K562 (cell line): ENCODE results near the gene SNAI1. TPM values are rescaled to one million over a fixed set of nuclear protein-coding genes. Genes with fewer than 3 reads are reported as not detected.

Source experiments
- ATAC-seq: fragments of 200-7000 bp; cut with Tn5 transposase; 3 replicates; pipeline ENCODE4 v1.9.1; 2020; ENCODE audit warnings: moderate library complexity
- BruUV-seq: library from RNA; stranded (reverse); fragments of 400-500 nt; replicated peaks from 2 replicates; lab custom pipeline; 2021; lab: Mats Ljungman, UMichigan
- CTCF ChIA-PET: fragments of 300-600 bp; formaldehyde crosslinking; extraction: SDS; loops from one replicate; lab custom pipeline; 2021; ENCODE audit warnings: low intra/inter-chr PET ratio; lab: Yijun Ruan, JAX
- POLR2A ChIA-PET: fragments of 300-600, 350-650 bp; sonication (Branson Sonifier 250); formaldehyde crosslinking; extraction: SDS; loops from one replicate; lab custom pipeline; 2021; ENCODE audit warnings: antibody characterized with exemption, inconsistent platforms; lab: Yijun Ruan, JAX
- DNase-seq, 4 experiments: peaks; one replicate each; pipeline versions ENCODE4 v3.0.0 to v3.0.0-alpha.2; 2011 to 2018; ENCODE audit warnings: low spot score in 3 of 4, mixed read lengths in 3 of 4; ENCODE audit errors: extremely low read depth in 1 of 4
- FAIRE-seq: peaks from 2 replicates; lab custom pipeline; 2011; peaks lifted over from hg19 to GRCh38; lab: Jason Lieb, UNC
- H2AFZ ChIP-seq: 2 replicates; pipeline ENCODE4 v1.6.0; 2011; ENCODE audit warnings: low read depth, low read length, control low read depth, inconsistent platforms
- H3K27ac ChIP-seq: fragments of 200-600 bp; 3 replicates; pipeline ENCODE4 v1.8.0; 2011; ENCODE audit warnings: low read depth, mild to moderate bottlenecking, control low read depth, inconsistent platforms, low read length, moderate library complexity, mixed read lengths; ENCODE audit errors: extremely low read depth
- H3K27me3 ChIP-seq, 2 experiments: fragments of 300-600 bp in 1 of 2; 2 replicates in 1 of 2; 3 replicates in 1 of 2; pipeline versions ENCODE4 v1.6.0 to v1.8.0; 2011; ENCODE audit warnings: inconsistent platforms in 2 of 2, low read length in 2 of 2, mild to moderate bottlenecking in 1 of 2, mixed read lengths in 1 of 2, moderate library complexity in 1 of 2; ENCODE audit not compliant: control insufficient read depth in 2 of 2, insufficient read depth in 2 of 2
- H3K36me3 ChIP-seq: fragments of 300-600 bp; 3 replicates; pipeline ENCODE4 v1.8.0; 2011; ENCODE audit warnings: mild to moderate bottlenecking, low read length, inconsistent platforms; ENCODE audit not compliant: control insufficient read depth, insufficient read depth
- H3K4me1 ChIP-seq, 2 experiments: fragments of 200-600 bp in 1 of 2; replicated peaks in 1 of 2; 2 replicates in 1 of 2; 3 replicates in 1 of 2; pipeline versions ENCODE4 v1.5.1 to v1.8.0; 2011; ENCODE audit warnings: inconsistent platforms in 2 of 2, low read length in 2 of 2, mild to moderate bottlenecking in 1 of 2, mixed read lengths in 1 of 2, moderate library complexity in 1 of 2; ENCODE audit not compliant: control insufficient read depth in 2 of 2, insufficient read depth in 2 of 2
- H3K4me2 ChIP-seq: 2 replicates; pipeline ENCODE4 v1.6.1; 2011; ENCODE audit warnings: low read length, control low read depth, inconsistent platforms, mixed read lengths; ENCODE audit not compliant: insufficient read depth
- H3K4me3 ChIP-seq: fragments of 200-600 bp; sonication (generic), shearing (Covaris generic); 2 replicates; pipeline ENCODE4 v1.5.1; 2016; ENCODE audit warnings: control low read depth, inconsistent platforms
- H3K79me2 ChIP-seq: fragments of 200-600 bp; 3 replicates; pipeline ENCODE4 v1.8.0; 2011; ENCODE audit warnings: low read length, inconsistent platforms; ENCODE audit not compliant: control insufficient read depth, insufficient read depth
- H3K9ac ChIP-seq, 2 experiments: 2 replicates each; pipeline versions ENCODE4 v1.6.0 to v1.6.1; 2011; ENCODE audit warnings: low read depth in 2 of 2, low read length in 2 of 2, control low read depth in 1 of 2, inconsistent platforms in 1 of 2, mild to moderate bottlenecking in 1 of 2, mixed read lengths in 1 of 2; ENCODE audit not compliant: insufficient read depth in 1 of 2
- H3K9me1 ChIP-seq: one replicate; pipeline ENCODE4 v1.6.0; 2011; ENCODE audit warnings: inconsistent platforms, mild to moderate bottlenecking, low read length, moderate library complexity; ENCODE audit not compliant: control insufficient read depth, insufficient read depth
- H3K9me3 ChIP-seq: replicated peaks from 2 replicates; pipeline ENCODE4 v1.5.1; 2011; ENCODE audit warnings: low read depth, low read length, inconsistent platforms; ENCODE audit not compliant: control insufficient read depth, insufficient read depth
- H4K20me1 ChIP-seq: replicated peaks from 2 replicates; pipeline ENCODE4 v1.6.1; 2011; ENCODE audit warnings: low read length, inconsistent platforms, mixed read lengths; ENCODE audit not compliant: control insufficient read depth, insufficient read depth
- FOXA3 ChIP-seq, 2 experiments: fragments of 450-650 bp in 1 of 2; sonication (generic) in 1 of 2; formaldehyde crosslinking; IDR thresholded peaks in 1 of 2; conservative IDR thresholded peaks in 1 of 2; 2 replicates each; pipeline versions ENCODE4 v1.4.0 to v1.8.0; 2020 to 2022; ENCODE audit warnings: mild to moderate bottlenecking in 2 of 2, missing genetic modification reagents in 1 of 2
- HNRNPK ChIP-seq: fragments of 200-400 bp; formaldehyde crosslinking; IDR thresholded peaks from one replicate; pipeline ENCODE4 v1.6.1; 2018; ENCODE audit warnings: mild to moderate bottlenecking, low read depth, low read length; ENCODE audit not compliant: poor library complexity, severe bottlenecking
- KLF1 ChIP-seq: fragments of 450-650 bp; IDR thresholded peaks from 2 replicates; pipeline ENCODE4 v1.6.1; 2016; ENCODE audit warnings: missing genetic modification characterization, missing compliant biosample characterization
- MAFF ChIP-seq: IDR thresholded peaks from 2 replicates; pipeline ENCODE4 v1.6.1; 2012; ENCODE audit warnings: low read length, improper control_type of control experiment
- MEF2D ChIP-seq: conservative IDR thresholded peaks from 2 replicates; pipeline ENCODE4 v1.6.1; 2016; ENCODE audit warnings: low read depth, missing genetic modification characterization, missing compliant biosample characterization
- NR2C1 ChIP-seq, 2 experiments: fragments of 450-650 bp; IDR thresholded peaks; 2 replicates each; pipeline ENCODE4 v1.6.1; 2017; ENCODE audit warnings: mild to moderate bottlenecking in 2 of 2, antibody characterized with exemption in 1 of 2, inconsistent platforms in 1 of 2, missing compliant biosample characterization in 1 of 2, missing genetic modification characterization in 1 of 2
- RBM25 ChIP-seq: fragments of 200-400 bp; formaldehyde crosslinking; IDR thresholded peaks from 2 replicates; pipeline ENCODE4 v1.6.1; 2018; ENCODE audit warnings: low read length, low read depth, moderate library complexity; ENCODE audit not compliant: severe bottlenecking
- SMARCC2 ChIP-seq: fragments of 450-650 bp; IDR thresholded peaks from 2 replicates; pipeline ENCODE4 v1.6.1; 2017; ENCODE audit warnings: antibody characterized with exemption, moderate library complexity, mild to moderate bottlenecking, low read depth
- TFAM ChIP-seq: fragments of 250-450 bp; sonication (Bioruptor Pico); conservative IDR thresholded peaks from 2 replicates; pipeline ENCODE4 v1.5.0; 2021; ENCODE audit warnings: mild to moderate bottlenecking, moderate library complexity
- ZNF121 ChIP-seq: sonication (generic); formaldehyde crosslinking; conservative IDR thresholded peaks from 2 replicates; pipeline ENCODE4 v1.8.0; 2022; ENCODE audit warnings: missing genetic modification reagents
- ZNF24 ChIP-seq: fragments of 450-650 bp; IDR thresholded peaks from 2 replicates; pipeline ENCODE4 v1.6.1; 2016
- ZNF311 ChIP-seq: fragments of 250-450 bp; sonication (Bioruptor Pico); IDR thresholded peaks from 2 replicates; pipeline ENCODE4 v1.4.0; 2020; ENCODE audit warnings: mild to moderate bottlenecking, moderate library complexity
- ZNF347 ChIP-seq: fragments of 450-650 bp; formaldehyde crosslinking; IDR thresholded peaks from 2 replicates; pipeline ENCODE4 v1.4.0; 2020; ENCODE audit warnings: low read depth, mild to moderate bottlenecking, moderate library complexity
- WGBS: fragments of 100-300 bp; shearing (Covaris generic); methylation state at CpG from one replicate; pipeline ENCODE4 v1.1.6; 2016; ENCODE audit warnings: low coverage, mixed read lengths; ENCODE audit not compliant: insufficient coverage; ENCODE audit errors: missing lambda C conversion rate; 5-methylcytosine and 5-hydroxymethylcytosine counted together
- in situ Hi-C: fragments of 300-500 bp; cut with MboI; formaldehyde crosslinking; loops from 4 replicates; pipeline ENCODE4 v1.15.0; 2018; ENCODE audit warnings: inconsistent platforms, mixed read lengths
- intact Hi-C: fragments of 100-400 bp; cut with micrococcal nuclease; formaldehyde crosslinking; loops from 2 replicates; pipeline ENCODE4 v1.14.2; 2022
- polyA plus RNA-seq, 8 experiments: library from polyadenylated mRNA; depleted of rRNA in 4 of 8; stranded (reverse) in 5 of 8; unstranded in 3 of 8; fragments of >200 nt; fragmentation: Nextera tagmentation in 2 of 8; fragmentation: Illumina TruSeq in 1 of 8; extraction: Ambion mirVana in 2 of 8; extraction: Trizol in 1 of 8; gene quantifications; 2 replicates each; pipeline versions ENCODE4 v1.2.1 to v1.2.3, GENCODE V29; 2011 to 2014; ENCODE audit warnings: inconsistent platforms in 1 of 8, missing spikeins in 1 of 8
- total RNA-seq, 7 experiments: library from RNA; depleted of rRNA in 6 of 7; stranded (reverse); fragments of >200 nt in 6 of 7; fragmentation: Illumina TruSeq in 2 of 7; extraction: Trizol in 2 of 7; gene quantifications; 2 replicates each; pipeline versions ENCODE4 v1.2.1 to v1.2.3, GENCODE V29; 2011 to 2021; ENCODE audit warnings: low replicate concordance in 1 of 7
- TF ChIP-seq, protein P1 (sequence below): sonication (generic); formaldehyde crosslinking; IDR thresholded peaks from 2 replicates; pipeline ENCODE4 v1.8.1; 2023; ENCODE audit warnings: mild to moderate bottlenecking, missing genetic modification reagents
- TF ChIP-seq, protein P2 (sequence below), 2 experiments: fragments of 450-650 bp; conservative IDR thresholded peaks; 2 replicates each; pipeline ENCODE4 v1.6.1; 2017; ENCODE audit warnings: mild to moderate bottlenecking in 2 of 2, moderate library complexity in 2 of 2
- TF ChIP-seq, protein P3 (sequence below): fragments of 250-450 bp; sonication (Bioruptor Pico); IDR thresholded peaks from 2 replicates; pipeline ENCODE4 v1.5.0; 2021

Gene SNAI1
- total and polyA plus RNA-seq, 9 of the 15 experiments (the other 6 are each of a cell fraction or from before 2014, with no cell fraction given), result 0.32 to 11.6 (median 2.0) TPM

DNA sequence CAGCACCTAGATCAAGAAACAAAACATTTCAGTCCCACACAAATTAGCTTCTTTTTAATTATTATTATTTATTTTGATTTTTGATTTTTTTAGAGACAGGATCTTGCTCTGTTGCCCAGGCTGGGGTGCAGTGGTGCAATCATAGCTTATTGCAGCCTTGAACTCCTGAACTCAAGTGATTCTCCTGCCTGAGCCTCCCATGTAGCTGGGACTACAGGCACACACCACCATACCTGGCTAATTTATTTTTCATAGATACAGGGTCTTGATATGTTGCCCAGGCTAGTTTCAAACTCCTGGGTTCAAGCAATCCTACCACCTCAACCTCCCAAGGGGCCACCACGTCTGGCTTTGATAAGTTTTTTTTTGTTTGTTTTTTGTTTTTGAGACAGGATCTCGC is 24.6 kb downstream of the SNAI1 start:
- H3K4me1 ChIP-seq, result peaks cover 7 to 17% of the 10 kb centered on the region in 2 experiments
- H3K4me3 ChIP-seq, result no peak overlapping the region
- H4K20me1 ChIP-seq, result no peaks in the 10 kb centered on the region
- no peaks in the 10 kb centered on the region for H3K9me3 ChIP-seq
- 44% methylated on average over 2 of the region's 2 CpGs for WGBS
- intact Hi-C loops, result no loop called here
- no peak for ATAC-seq
- H3K4me2 ChIP-seq, result no peak overlapping the region
- ChIA-PET CTCF (no interaction called here), POLR2A (interaction anchor here (5.4 kb wide), 1 partner anchor 22 kb away, joined by 40 read pairs; no protein-coding TSS in a partner anchor)
- H3K79me2 ChIP-seq, result no peaks in the 10 kb centered on the region
- no peak for DNase-seq
- no peaks in the 10 kb centered on the region for H3K36me3 ChIP-seq
- H3K27ac ChIP-seq, result no peak overlapping the region
- no peaks in the 10 kb centered on the region for H3K27me3 ChIP-seq
- FAIRE-seq, result no peak
- no peak overlapping the region for H3K9ac ChIP-seq
- H3K9me1 ChIP-seq, result no peaks in the 10 kb centered on the region
- in situ Hi-C loops, result no loop called here
- BruUV-seq, result no TSS peak
- no peak overlapping the region for H2AFZ ChIP-seq
- TF ChIP-seq TFAM (CRISPR knock-in tag), result no peak
- no peak for TF ChIP-seq MAFF
- no peak for TF ChIP-seq HNRNPK
- TF ChIP-seq FOXA3 (CRISPR knock-in tag; conservative IDR thresholded peaks at IDR 0.05 in 1 of 2, IDR thresholded peaks at IDR 0.05 in 1 of 2), result no peak
- TF ChIP-seq ZNF347 (CRISPR knock-in tag), result no peak
- no peak for TF ChIP-seq NR2C1 (IDR thresholded peaks at IDR 0.05)
- TF ChIP-seq NR2C1 (tag; IDR thresholded peaks at IDR 0.05), result no peak
- TF ChIP-seq, protein P1, sequence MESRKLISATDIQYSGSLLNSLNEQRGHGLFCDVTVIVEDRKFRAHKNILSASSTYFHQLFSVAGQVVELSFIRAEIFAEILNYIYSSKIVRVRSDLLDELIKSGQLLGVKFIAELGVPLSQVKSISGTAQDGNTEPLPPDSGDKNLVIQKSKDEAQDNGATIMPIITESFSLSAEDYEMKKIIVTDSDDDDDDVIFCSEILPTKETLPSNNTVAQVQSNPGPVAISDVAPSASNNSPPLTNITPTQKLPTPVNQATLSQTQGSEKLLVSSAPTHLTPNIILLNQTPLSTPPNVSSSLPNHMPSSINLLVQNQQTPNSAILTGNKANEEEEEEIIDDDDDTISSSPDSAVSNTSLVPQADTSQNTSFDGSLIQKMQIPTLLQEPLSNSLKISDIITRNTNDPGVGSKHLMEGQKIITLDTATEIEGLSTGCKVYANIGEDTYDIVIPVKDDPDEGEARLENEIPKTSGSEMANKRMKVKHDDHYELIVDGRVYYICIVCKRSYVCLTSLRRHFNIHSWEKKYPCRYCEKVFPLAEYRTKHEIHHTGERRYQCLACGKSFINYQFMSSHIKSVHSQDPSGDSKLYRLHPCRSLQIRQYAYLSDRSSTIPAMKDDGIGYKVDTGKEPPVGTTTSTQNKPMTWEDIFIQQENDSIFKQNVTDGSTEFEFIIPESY (CRISPR knock-in tag), result no peak
- TF ChIP-seq ZNF121 (CRISPR knock-in tag), result peak; percentile 90
- no peak for TF ChIP-seq SMARCC2
- TF ChIP-seq, protein P2, sequence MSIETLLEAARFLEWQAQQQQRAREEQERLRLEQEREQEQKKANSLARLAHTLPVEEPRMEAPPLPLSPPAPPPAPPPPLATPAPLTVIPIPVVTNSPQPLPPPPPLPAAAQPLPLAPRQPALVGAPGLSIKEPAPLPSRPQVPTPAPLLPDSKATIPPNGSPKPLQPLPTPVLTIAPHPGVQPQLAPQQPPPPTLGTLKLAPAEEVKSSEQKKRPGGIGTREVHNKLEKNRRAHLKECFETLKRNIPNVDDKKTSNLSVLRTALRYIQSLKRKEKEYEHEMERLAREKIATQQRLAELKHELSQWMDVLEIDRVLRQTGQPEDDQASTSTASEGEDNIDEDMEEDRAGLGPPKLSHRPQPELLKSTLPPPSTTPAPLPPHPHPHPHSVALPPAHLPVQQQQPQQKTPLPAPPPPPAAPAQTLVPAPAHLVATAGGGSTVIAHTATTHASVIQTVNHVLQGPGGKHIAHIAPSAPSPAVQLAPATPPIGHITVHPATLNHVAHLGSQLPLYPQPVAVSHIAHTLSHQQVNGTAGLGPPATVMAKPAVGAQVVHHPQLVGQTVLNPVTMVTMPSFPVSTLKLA (conservative IDR thresholded peaks at IDR 0.05), result no peak
- TF ChIP-seq MEF2D, result no peak
- TF ChIP-seq KLF1, result no peak
- TF ChIP-seq ZNF24, result no peak
- TF ChIP-seq, protein P3, sequence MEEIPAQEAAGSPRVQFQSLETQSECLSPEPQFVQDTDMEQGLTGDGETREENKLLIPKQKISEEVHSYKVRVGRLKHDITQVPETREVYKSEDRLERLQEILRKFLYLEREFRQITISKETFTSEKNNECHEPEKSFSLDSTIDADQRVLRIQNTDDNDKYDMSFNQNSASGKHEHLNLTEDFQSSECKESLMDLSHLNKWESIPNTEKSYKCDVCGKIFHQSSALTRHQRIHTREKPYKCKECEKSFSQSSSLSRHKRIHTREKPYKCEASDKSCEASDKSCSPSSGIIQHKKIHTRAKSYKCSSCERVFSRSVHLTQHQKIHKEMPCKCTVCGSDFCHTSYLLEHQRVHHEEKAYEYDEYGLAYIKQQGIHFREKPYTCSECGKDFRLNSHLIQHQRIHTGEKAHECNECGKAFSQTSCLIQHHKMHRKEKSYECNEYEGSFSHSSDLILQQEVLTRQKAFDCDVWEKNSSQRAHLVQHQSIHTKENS (CRISPR knock-in tag), result no peak
- TF ChIP-seq RBM25, result peak; percentile 3
- no peak for TF ChIP-seq ZNF311 (CRISPR knock-in tag)
